ENCODE results near the gene SCYGR7.

The SCYGR7 gene

DNA sequence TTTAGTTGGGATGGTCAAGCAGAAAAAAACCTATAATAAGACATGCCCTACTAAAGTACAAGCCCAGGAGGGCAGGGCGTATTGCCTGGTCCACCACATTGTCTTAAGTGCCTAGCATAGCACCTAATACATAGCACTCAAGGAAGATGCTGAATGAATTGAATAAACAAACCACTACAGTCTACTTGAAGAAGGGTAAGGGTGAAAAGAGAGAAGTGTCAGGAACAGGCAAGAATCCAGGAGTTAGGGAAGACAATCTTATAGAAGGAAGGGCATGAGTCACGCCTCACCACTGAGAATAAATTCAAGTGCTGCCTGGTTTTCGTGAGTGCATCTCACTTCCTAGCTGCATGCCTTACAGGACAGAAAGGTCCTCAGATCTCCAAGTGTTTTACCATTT is 24.2 kb upstream of the SCYGR7 start:
- no peak; the same call in 2 of the 3 replicates for ATAC-seq
- no peak for TF ChIP-seq ZC3H10 (CRISPR knock-in tag; IDR thresholded peaks at IDR 0.05)

DNA sequence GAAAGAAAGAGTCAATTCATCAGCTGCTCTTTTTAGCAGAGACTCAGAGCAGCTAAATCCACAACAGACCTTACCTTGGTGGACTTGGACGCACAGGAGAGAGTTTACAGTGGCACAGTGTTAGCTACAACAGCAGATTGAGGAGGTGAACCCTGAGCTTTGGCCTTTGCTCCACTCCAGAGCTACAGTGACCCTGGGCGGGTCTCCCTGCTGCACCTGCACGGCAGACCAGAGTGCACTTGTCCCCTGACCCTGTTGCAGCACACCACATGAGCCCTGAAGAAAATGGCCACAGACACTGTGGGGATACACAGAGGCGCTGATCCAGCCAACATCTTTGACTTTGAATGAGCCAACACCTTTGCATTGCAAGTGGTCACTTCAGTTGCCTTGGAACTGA is 21.3 kb upstream of the SCYGR7 start:
- no peak for ATAC-seq
- no peak for TF ChIP-seq GLIS3 (CRISPR knock-in tag; IDR thresholded peaks at IDR 0.05)
- no peak for TF ChIP-seq ZFP30 (CRISPR knock-in tag; IDR thresholded peaks at IDR 0.05)
- TF ChIP-seq, protein P1, sequence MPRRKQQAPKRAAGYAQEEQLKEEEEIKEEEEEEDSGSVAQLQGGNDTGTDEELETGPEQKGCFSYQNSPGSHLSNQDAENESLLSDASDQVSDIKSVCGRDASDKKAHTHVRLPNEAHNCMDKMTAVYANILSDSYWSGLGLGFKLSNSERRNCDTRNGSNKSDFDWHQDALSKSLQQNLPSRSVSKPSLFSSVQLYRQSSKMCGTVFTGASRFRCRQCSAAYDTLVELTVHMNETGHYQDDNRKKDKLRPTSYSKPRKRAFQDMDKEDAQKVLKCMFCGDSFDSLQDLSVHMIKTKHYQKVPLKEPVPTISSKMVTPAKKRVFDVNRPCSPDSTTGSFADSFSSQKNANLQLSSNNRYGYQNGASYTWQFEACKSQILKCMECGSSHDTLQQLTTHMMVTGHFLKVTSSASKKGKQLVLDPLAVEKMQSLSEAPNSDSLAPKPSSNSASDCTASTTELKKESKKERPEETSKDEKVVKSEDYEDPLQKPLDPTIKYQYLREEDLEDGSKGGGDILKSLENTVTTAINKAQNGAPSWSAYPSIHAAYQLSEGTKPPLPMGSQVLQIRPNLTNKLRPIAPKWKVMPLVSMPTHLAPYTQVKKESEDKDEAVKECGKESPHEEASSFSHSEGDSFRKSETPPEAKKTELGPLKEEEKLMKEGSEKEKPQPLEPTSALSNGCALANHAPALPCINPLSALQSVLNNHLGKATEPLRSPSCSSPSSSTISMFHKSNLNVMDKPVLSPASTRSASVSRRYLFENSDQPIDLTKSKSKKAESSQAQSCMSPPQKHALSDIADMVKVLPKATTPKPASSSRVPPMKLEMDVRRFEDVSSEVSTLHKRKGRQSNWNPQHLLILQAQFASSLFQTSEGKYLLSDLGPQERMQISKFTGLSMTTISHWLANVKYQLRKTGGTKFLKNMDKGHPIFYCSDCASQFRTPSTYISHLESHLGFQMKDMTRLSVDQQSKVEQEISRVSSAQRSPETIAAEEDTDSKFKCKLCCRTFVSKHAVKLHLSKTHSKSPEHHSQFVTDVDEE (CRISPR knock-in tag; IDR thresholded peaks at IDR 0.05), result no peak
- TF ChIP-seq, protein P2, sequence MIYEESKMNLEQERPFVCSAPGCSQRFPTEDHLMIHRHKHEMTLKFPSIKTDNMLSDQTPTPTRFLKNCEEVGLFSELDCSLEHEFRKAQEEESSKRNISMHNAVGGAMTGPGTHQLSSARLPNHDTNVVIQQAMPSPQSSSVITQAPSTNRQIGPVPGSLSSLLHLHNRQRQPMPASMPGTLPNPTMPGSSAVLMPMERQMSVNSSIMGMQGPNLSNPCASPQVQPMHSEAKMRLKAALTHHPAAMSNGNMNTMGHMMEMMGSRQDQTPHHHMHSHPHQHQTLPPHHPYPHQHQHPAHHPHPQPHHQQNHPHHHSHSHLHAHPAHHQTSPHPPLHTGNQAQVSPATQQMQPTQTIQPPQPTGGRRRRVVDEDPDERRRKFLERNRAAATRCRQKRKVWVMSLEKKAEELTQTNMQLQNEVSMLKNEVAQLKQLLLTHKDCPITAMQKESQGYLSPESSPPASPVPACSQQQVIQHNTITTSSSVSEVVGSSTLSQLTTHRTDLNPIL (CRISPR knock-in tag; IDR thresholded peaks at IDR 0.05; ENCODE audit: low read depth), result no peak
- TF ChIP-seq ZFP3 (CRISPR knock-in tag; IDR thresholded peaks at IDR 0.05), result no peak

DNA sequence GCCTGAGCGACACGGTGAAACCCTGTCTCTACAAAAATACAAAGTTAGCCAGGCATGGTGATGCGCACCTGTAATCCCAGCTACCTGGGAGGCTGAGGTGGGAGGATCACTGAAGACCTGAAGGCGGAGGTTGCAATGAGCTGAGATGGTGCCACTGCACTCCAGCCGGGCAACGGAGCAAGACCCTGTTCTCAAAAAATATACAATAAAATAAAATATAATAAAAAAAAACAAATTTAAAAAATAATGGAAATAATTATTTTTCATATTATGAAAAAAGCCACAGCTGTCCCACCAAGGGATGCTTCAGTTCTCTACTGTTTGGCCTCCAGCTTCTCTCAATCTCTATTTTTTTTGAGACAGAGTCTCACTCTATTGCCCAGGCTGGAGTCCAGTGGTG is 20.7 kb upstream of the SCYGR7 start:
- no peak for TF ChIP-seq GLIS3 (CRISPR knock-in tag; IDR thresholded peaks at IDR 0.05)
- TF ChIP-seq, protein P3, sequence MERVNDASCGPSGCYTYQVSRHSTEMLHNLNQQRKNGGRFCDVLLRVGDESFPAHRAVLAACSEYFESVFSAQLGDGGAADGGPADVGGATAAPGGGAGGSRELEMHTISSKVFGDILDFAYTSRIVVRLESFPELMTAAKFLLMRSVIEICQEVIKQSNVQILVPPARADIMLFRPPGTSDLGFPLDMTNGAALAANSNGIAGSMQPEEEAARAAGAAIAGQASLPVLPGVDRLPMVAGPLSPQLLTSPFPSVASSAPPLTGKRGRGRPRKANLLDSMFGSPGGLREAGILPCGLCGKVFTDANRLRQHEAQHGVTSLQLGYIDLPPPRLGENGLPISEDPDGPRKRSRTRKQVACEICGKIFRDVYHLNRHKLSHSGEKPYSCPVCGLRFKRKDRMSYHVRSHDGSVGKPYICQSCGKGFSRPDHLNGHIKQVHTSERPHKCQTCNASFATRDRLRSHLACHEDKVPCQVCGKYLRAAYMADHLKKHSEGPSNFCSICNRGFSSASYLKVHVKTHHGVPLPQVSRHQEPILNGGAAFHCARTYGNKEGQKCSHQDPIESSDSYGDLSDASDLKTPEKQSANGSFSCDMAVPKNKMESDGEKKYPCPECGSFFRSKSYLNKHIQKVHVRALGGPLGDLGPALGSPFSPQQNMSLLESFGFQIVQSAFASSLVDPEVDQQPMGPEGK (CRISPR knock-in tag; IDR thresholded peaks at IDR 0.05; ENCODE audit: borderline replicate concordance), result no peak
- no peak for ATAC-seq

DNA sequence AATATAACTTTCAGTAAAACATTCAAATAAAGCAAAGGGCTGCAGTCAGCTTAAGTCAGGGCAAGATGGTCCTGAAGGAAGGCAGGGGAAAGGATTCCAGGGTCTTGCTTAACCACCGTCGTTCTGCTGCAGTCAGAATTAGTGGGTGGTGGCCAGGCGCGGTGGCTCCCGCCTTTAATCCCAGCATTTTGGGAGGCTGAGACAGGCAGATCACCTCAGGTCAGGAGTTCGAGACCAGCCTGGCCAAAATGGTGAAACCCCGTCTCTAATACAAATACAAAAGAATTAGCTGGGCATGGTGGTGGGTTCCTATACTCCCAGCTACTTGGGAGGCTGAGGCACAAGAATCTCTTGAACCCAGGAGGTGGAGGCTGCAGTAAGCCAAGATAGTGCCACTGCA is 17.1 kb upstream of the SCYGR7 start:
- no peak for TF ChIP-seq ISL1 (CRISPR knock-in tag; IDR thresholded peaks at IDR 0.05)
- TF ChIP-seq ZC3H10 (CRISPR knock-in tag; IDR thresholded peaks at IDR 0.05), result no peak
- TF ChIP-seq PPARA (CRISPR knock-in tag; IDR thresholded peaks at IDR 0.05; ENCODE audit: borderline replicate concordance), result no peak
- no peak for TF ChIP-seq BACH2 (CRISPR knock-in tag; IDR thresholded peaks at IDR 0.05; ENCODE audit: borderline replicate concordance)
- TF ChIP-seq TOX (CRISPR knock-in tag; IDR thresholded peaks at IDR 0.05; ENCODE audit: borderline replicate concordance), result no peak
- TF ChIP-seq, protein P1 (CRISPR knock-in tag; IDR thresholded peaks at IDR 0.05), result no peak
- TF ChIP-seq SNAI2 (CRISPR knock-in tag; IDR thresholded peaks at IDR 0.05), result no peak
- no peak for TF ChIP-seq CSDC2 (CRISPR knock-in tag; IDR thresholded peaks at IDR 0.05)
- no peak for TF ChIP-seq TCF4 (CRISPR knock-in tag; IDR thresholded peaks at IDR 0.05; ENCODE audit: borderline replicate concordance)
- TF ChIP-seq, protein P4, sequence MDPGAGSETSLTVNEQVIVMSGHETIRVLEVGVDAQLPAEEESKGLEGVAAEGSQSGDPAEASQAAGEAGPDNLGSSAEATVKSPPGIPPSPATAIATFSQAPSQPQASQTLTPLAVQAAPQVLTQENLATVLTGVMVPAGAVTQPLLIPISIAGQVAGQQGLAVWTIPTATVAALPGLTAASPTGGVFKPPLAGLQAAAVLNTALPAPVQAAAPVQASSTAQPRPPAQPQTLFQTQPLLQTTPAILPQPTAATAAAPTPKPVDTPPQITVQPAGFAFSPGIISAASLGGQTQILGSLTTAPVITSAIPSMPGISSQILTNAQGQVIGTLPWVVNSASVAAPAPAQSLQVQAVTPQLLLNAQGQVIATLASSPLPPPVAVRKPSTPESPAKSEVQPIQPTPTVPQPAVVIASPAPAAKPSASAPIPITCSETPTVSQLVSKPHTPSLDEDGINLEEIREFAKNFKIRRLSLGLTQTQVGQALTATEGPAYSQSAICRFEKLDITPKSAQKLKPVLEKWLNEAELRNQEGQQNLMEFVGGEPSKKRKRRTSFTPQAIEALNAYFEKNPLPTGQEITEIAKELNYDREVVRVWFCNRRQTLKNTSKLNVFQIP (CRISPR knock-in tag; IDR thresholded peaks at IDR 0.05; ENCODE audit: borderline replicate concordance, low read depth), result no peak
- no peak for TF ChIP-seq OSR1 (CRISPR knock-in tag; IDR thresholded peaks at IDR 0.05)
- no peak for TF ChIP-seq ZNF8 (CRISPR knock-in tag; IDR thresholded peaks at IDR 0.05)
- no peak for TF ChIP-seq ARNTL (CRISPR knock-in tag; IDR thresholded peaks at IDR 0.05; ENCODE audit: borderline replicate concordance, low read depth)
- TF ChIP-seq, protein P3 (CRISPR knock-in tag; IDR thresholded peaks at IDR 0.05; ENCODE audit: borderline replicate concordance), result no peak
- no peak for TF ChIP-seq ZNF70 (CRISPR knock-in tag; IDR thresholded peaks at IDR 0.05)
- no peak for TF ChIP-seq ZFP3 (CRISPR knock-in tag; IDR thresholded peaks at IDR 0.05)
- no peak for ATAC-seq

Data from SK-N-SH treated with all-trans-retinoic acid at 6 μM for 48 hours (cell line).